ENCODE results near the gene FAM177A1. TPM values are rescaled to one million over a fixed set of nuclear protein-coding genes. Genes with fewer than 3 reads are reported as not detected.

FAM177A1 gene
- total and polyA plus RNA-seq, 2 of the 13 experiments (the other 11 are each of a cell fraction or from before 2014, with no cell fraction given): 72.9 to 119 TPM

DNA sequence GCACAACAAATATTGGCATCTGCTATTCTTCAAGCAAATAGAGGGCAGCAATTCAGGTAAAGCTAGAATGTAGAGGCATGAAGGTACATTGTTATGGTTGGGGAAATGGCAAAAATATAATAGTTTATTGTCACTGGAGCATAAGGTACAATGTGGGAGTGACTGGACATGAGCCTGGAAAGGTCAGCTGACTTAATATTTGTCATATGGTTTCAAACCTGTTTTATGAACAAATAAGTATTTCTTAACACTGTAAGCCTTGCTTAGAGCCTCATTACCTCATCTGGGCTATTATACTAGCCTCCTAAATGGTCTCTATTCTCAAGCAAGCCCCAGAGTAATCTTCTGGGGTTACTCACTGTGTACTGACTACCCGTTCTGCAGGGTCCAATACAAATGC is 33.7 kb downstream of the FAM177A1 start (continued):
- TF ChIP-seq, protein P1, sequence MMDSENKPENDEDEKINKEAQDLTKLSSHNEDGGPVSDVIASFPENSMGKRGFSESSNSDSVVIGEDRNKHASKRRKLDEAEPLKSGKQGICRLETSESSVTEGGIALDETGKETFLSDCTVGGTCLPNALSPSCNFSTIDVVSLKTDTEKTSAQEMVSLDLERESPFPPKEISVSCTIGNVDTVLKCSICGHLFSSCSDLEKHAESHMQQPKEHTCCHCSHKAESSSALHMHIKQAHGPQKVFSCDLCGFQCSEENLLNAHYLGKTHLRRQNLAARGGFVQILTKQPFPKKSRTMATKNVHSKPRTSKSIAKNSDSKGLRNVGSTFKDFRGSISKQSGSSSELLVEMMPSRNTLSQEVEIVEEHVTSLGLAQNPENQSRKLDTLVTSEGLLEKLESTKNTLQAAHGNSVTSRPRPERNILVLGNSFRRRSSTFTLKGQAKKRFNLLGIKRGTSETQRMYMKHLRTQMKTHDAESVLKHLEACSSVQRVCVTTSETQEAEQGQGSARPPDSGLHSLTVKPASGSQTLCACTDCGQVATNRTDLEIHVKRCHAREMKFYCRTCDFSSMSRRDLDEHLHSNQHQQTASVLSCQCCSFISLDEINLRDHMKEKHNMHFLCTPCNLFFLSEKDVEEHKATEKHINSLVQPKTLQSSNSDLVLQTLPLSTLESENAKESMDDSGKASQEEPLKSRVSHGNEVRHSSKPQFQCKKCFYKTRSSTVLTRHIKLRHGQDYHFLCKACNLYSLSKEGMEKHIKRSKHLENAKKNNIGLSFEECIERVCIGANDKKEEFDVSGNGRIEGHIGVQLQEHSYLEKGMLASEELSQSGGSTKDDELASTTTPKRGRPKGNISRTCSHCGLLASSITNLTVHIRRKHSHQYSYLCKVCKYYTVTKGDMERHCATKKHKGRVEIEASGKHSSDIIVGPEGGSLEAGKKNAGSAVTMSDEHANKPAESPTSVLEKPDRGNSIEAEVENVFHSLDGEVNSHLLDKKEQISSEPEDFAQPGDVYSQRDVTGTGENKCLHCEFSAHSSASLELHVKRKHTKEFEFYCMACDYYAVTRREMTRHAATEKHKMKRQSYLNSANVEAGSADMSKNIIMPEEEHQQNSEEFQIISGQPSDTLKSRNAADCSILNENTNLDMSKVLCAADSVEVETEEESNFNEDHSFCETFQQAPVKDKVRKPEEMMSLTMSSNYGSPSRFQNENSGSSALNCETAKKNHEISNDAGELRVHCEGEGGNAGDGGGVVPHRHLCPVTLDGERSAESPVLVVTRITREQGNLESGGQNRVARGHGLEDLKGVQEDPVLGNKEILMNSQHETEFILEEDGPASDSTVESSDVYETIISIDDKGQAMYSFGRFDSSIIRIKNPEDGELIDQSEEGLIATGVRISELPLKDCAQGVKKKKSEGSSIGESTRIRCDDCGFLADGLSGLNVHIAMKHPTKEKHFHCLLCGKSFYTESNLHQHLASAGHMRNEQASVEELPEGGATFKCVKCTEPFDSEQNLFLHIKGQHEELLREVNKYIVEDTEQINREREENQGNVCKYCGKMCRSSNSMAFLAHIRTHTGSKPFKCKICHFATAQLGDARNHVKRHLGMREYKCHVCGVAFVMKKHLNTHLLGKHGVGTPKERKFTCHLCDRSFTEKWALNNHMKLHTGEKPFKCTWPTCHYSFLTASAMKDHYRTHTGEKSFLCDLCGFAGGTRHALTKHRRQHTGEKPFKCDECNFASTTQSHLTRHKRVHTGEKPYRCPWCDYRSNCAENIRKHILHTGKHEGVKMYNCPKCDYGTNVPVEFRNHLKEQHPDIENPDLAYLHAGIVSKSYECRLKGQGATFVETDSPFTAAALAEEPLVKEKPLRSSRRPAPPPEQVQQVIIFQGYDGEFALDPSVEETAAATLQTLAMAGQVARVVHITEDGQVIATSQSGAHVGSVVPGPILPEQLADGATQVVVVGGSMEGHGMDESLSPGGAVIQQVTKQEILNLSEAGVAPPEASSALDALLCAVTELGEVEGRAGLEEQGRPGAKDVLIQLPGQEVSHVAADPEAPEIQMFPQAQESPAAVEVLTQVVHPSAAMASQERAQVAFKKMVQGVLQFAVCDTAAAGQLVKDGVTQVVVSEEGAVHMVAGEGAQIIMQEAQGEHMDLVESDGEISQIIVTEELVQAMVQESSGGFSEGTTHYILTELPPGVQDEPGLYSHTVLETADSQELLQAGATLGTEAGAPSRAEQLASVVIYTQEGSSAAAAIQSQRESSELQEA (CRISPR knock-in tag; IDR thresholded peaks at IDR 0.05; ENCODE audit: not compliant biosample characterization): no peak
- TF ChIP-seq ETV5 (CRISPR knock-in tag; IDR thresholded peaks at IDR 0.05; ENCODE audit: borderline replicate concordance): no peak
- TF ChIP-seq, protein P2, sequence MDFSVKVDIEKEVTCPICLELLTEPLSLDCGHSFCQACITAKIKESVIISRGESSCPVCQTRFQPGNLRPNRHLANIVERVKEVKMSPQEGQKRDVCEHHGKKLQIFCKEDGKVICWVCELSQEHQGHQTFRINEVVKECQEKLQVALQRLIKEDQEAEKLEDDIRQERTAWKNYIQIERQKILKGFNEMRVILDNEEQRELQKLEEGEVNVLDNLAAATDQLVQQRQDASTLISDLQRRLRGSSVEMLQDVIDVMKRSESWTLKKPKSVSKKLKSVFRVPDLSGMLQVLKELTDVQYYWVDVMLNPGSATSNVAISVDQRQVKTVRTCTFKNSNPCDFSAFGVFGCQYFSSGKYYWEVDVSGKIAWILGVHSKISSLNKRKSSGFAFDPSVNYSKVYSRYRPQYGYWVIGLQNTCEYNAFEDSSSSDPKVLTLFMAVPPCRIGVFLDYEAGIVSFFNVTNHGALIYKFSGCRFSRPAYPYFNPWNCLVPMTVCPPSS (IDR thresholded peaks at IDR 0.05): no peak
- no peak for TF ChIP-seq CCAR2 (optimal IDR thresholded peaks at IDR 0.05; ENCODE audit: low read depth, low read length)
- TF ChIP-seq ZNF501 (CRISPR knock-in tag; IDR thresholded peaks at IDR 0.05): no peak
